ENCODE results near the gene NOBOX.
A peak's percentile ranks its signal among the peaks of the same experiment; 100 is the strongest.
"Not testable (repeated sequence)": the region's sequence is repeated elsewhere in the genome, so short reads cannot be mapped to it uniquely, and the experiment has no call there.

The NOBOX gene

DNA sequence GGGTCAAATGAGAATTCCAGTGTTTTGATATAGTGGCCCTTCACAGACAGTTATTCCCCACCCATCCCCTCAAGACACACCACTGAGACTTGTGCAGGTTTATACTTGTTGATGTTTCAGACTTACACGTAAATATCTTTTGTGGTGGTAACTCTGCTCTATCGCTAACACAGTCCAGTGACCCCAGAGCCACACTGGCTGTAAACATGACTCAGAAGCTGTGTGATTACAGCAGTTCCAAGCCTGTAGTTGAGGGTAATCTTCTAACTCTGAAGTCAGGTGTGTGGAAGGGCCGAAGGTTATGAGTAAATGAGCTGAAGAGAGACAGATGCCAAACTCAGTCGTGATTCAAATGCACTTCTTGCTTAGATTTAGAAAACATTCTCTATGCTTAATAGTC is 19.4 kb downstream of the NOBOX start:
- DNase-seq (ENCODE audit: insufficient read length, low spot score) (no peak), FAIRE-seq (peak; percentile 71)

DNA sequence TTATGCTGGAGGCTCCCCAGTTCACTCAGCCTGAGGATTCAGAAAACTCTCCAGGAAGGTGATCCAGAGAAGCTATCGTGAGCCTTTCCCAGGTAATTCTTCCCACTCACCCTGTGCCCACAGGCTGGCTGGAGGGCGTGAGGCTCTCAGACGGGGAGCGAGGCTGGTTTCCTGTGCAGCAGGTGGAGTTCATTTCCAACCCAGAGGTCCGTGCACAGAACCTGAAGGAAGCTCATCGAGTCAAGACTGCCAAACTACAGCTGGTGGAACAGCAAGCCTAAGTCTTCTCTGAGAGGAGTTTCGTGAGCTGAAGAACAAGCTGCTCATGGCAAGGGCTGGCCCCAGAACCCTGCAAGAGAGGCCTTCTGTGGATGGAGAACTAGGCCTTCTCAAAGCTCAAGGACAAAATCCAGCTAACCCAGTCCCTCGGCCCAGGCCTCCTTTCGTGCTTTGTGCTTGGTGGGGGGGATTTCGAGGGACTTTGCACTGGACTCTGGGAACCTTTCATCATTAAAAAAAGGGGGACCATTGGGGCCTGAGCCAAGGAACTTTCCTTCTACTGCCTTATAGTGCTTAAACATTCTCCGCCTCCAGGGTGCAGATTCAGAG is 23.6 kb downstream of the NOBOX start:
- FAIRE-seq (no peak), DNase-seq (ENCODE audit: insufficient read length, low spot score) (no peak)
- no peak for TF ChIP-seq TAF1 (IDR thresholded peaks at IDR 0.05; ENCODE audit: low read depth, low read length)

More for the DNA sequence above, 19.4 kb downstream of the NOBOX start:
- TF ChIP-seq PAX5 (IDR thresholded peaks at IDR 0.05; ENCODE audit: insufficient read depth, low read length, severe bottlenecking) (no peak), POLR2A (IDR thresholded peaks at IDR 0.05; ENCODE audit: low read depth, low read length) (no peak), POLR2AphosphoS5 (IDR thresholded peaks at IDR 0.05; ENCODE audit: low read depth, low read length) (no peak), POU2F2 (IDR thresholded peaks at IDR 0.05; ENCODE audit: low read depth, low read length) (no peak), TAF1 (IDR thresholded peaks at IDR 0.05; ENCODE audit: low read depth, low read length) (no peak), SPI1 (IDR thresholded peaks at IDR 0.05; ENCODE audit: low read depth, low read length) (no peak)

- FAIRE-seq (no peak), DNase-seq (ENCODE audit: insufficient read length, low spot score) (no peak)
- TF ChIP-seq POLR2AphosphoS5 (IDR thresholded peaks at IDR 0.05; ENCODE audit: low read depth, low read length), result no peak
- TF ChIP-seq POLR2A (IDR thresholded peaks at IDR 0.05; ENCODE audit: low read depth, low read length), result no peak
- no peak for TF ChIP-seq TAF1 (IDR thresholded peaks at IDR 0.05; ENCODE audit: low read depth, low read length)
- no peak for TF ChIP-seq POU2F2 (IDR thresholded peaks at IDR 0.05; ENCODE audit: low read depth, low read length)
- no peak for TF ChIP-seq SPI1 (IDR thresholded peaks at IDR 0.05; ENCODE audit: low read depth, low read length)
- TF ChIP-seq PAX5 (IDR thresholded peaks at IDR 0.05; ENCODE audit: insufficient read depth, low read length, severe bottlenecking), result no peak
Observed at GRCh38 chr7:144378651-144379050, 24.8 kb downstream of the NOBOX start.

DNA sequence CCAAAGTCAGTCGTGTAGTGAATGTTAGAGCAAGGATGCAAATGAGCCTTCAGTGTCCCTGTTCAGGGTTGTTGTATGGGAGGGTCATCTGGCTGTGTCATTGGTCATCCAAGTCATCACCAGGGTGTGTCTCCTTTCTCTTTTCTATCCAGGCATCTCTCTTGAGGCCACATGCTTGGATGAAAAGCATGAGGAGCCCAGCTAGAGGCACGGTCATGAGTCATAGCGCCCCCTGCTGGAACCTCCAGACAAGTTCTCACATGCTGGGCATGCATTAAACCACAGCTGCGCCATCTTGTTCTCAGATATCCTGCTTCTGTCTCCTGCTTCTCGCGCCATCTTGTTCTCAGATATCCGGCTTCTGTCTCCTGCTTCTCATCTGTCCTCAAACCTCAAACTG is 34.3 kb downstream of the NOBOX start:
- not testable (repeated sequence) for DNase-seq (ENCODE audit: insufficient read length, low spot score)
- FAIRE-seq, result peak; percentile 13

GRCh38 chr7:144367250-144367649 is 36.2 kb downstream of the NOBOX start:
- FAIRE-seq; DNase-seq (ENCODE audit: insufficient read length, low spot score): not testable (repeated sequence)

- not testable (repeated sequence) for FAIRE-seq; DNase-seq (ENCODE audit: insufficient read length, low spot score)
Observed at GRCh38 chr7:144365523-144365922, 38.0 kb downstream of the NOBOX start.

DNA sequence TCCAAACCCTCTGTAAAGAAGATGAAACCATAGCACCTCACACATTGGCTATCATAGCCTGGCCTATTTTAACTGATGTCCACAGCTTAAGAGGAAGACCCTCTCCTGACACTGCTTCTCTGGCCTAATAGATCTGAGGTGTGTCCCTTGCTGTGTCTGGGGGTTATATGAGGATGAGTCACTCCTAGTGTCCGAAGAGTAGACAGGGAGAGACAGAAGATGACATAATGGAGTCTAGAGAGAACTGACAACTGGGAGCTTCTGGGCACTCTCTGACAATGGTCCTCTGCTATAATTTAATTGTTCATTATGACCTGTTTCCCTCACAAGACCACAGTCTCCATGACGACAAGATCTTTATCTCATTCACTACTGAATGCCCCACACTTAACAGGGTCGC is 41.4 kb downstream of the NOBOX start:
- DNase-seq (ENCODE audit: insufficient read length, low spot score); FAIRE-seq: not testable (repeated sequence)

DNA sequence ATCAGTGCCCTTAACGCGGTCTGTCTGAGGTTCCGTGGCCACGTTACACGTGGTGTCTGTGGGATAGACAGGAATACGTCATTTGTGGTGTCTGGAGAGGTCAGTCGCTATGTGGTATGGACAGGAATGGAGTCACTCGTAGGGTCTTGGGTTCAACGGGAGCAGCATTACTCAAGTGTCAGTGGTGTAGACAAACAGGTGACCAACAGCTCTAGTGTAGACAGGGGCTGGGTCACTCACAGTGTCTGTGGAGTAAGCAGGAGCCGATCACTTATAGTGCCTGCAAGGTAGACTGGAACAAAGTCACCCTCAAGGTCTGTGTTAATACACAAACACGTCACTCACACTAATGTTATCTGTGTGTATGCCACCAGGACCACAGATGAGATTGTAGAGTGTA is 46.6 kb downstream of the NOBOX start:
- not testable (repeated sequence) for DNase-seq (ENCODE audit: insufficient read length, low spot score); FAIRE-seq

DNA sequence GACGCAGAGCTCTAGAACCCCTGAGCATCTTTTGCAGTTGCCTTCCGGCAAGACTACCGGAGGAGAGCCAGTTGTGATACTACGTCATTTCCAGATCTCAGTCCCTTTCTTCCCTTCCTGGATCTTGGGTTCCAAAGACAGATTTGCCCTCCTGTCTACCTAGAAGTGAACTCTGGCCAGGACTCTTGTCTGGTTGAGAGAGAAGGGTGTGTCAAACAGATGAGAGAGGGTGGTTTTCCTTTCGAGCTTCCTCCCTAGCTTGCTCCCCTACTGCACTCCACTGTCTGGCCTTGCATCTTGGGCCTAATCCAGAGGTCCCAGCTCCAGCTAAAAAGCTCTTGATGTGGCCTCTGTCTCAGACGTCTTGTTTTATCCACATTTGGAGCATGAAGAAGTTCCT is 47.3 kb downstream of the NOBOX start:
- not testable (repeated sequence) for FAIRE-seq

DNA sequence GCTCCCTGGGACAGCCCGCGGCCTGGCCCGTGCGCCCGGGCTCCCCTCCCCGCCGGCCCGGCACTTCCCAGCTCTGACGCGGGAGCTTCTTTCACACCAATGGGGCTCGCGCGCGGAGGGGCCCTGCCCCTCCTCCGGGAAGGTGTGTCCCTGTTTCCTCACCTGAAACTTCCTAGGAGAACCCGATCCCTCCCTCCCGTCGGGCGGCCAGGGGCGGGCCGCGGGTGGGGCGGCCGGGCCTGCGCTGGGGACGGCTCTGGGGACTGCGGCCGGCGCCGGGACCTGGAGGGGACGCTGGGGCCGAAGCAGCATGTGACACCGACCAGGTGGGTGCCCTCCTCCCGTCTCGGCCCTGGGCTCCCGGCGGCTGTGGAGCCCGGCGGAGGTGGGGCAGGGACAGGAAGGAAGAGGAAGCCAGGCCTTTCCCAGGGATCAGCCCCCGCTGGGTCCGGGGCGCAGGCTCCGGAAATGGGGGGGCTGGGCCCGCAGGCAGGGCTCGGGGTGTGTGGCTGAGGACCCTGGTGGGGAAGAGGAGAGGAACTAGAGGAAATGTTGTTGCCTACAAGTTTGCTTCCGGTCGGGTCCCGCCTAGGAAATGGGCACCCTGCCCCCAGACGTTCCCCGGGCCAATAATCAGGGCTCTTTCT is 48.2 kb downstream of the NOBOX start, which contains the start of gene ARHGEF5:
Gene ARHGEF5, plus strand, starts transcription at position 227 of the 647 bp plus-strand sequence. CDS start 7,268 bp downstream, outside the sequence.
- not testable (repeated sequence) for FAIRE-seq; DNase-seq (ENCODE audit: insufficient read length, low spot score)

More for the DNA sequence above, 47.3 kb downstream of the NOBOX start:
- DNase-seq (ENCODE audit: insufficient read length, low spot score), result not testable (repeated sequence)

DNA sequence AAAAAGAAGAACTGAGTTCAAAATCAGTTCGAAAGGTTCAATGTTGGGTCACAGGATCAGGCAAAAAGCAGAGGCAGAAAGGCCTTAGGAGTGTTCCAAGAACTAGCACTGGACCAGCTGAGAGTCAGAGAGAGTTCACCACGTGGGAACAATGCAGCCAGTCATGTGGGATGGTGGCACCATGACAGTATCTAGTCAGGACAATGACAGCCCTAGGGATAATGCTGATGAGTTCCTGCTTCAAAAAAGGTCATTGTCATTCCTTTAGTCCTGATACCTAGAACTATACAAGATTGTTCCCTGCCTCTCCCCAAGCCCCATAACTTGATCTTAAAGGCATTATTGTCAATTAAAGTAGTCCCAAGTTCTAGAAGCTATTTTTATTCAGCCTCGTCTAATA is 51.8 kb downstream of the NOBOX start:
- FAIRE-seq, result peak; percentile 50
- DNase-seq (ENCODE audit: insufficient read length, low spot score), result not testable (repeated sequence)

DNA sequence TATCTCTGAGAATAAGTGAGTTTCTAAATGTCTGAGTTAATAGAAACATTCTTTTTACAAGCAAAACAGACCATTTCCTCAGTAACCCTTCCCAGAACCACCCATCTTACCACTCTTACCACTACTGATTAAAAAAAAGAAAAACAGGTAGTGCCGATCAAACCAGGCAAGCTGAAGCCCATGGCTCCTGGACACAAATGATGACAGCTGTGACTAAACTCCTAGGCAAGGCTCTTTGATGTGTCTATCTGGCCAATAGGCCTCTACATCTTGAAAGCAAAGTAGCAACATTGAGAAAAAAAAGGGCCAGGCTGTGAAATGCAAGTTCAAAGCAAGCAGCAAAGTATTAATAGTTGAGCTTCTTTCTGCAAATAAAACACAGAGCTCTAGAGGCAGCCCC is 54.9 kb downstream of the NOBOX start:
- FAIRE-seq, result peak; percentile 89
- DNase-seq (ENCODE audit: insufficient read length, low spot score), result not testable (repeated sequence)
